Fibroblast of villous mesenchyme (primary cell): ENCODE measurements around the gene MCOLN3. TPM values are rescaled to one million over a fixed set of nuclear protein-coding genes. Genes with fewer than 3 reads are reported as not detected.
A peak's percentile ranks its signal among the peaks of the same experiment; 100 is the strongest.

ENCODE experiments used
- DNase-seq: peaks from one replicate; pipeline ENCODE4 v3.0.0-alpha.2; 2010; ENCODE audit warnings: low read depth
- H3K4me3 ChIP-seq: 2 replicates; pipeline ENCODE4 v1.5.1; 2011; ENCODE audit warnings: low read depth, mild to moderate bottlenecking, low read length
- CTCF ChIP-seq: IDR thresholded peaks from 2 replicates; pipeline ENCODE4 v1.5.1; 2012; ENCODE audit warnings: low read depth, mild to moderate bottlenecking, low read length; ENCODE audit not compliant: insufficient read depth
- total RNA-seq: library from RNA; depleted of rRNA; stranded (reverse); fragments of >200 nt; gene quantifications from 2 replicates; pipeline ENCODE4 v1.2.3, GENCODE V29; 2012

The MCOLN3 gene
- total RNA-seq, 1 donor: 0.86 TPM

GRCh38 chr1:85058311-85058710 lies 10.0 kb upstream of the MCOLN3 start:
- peak; percentile 53 for DNase-seq
- TF ChIP-seq CTCF: no peak
- no peak overlapping the region for H3K4me3 ChIP-seq

- DNase-seq: no peak
- no peak for TF ChIP-seq CTCF
- H3K4me3 ChIP-seq: no peak overlapping the region
Observed at GRCh38 chr1:85054664-85055063, 6.4 kb upstream of the MCOLN3 start.

GRCh38 chr1:85049735-85050166 lies 1.5 kb upstream of the MCOLN3 start:
- no peak overlapping the region for H3K4me3 ChIP-seq
- DNase-seq: no peak
- no peak for TF ChIP-seq CTCF

- H3K4me3 ChIP-seq: peak overlapping the region; percentile 40
- TF ChIP-seq CTCF: no peak
- no peak for DNase-seq
Observed at GRCh38 chr1:85047472-85048295, 616 bp downstream of the MCOLN3 start.

- TF ChIP-seq CTCF: no peak
- no peak for DNase-seq
- H3K4me3 ChIP-seq: no peak overlapping the region
Observed at GRCh38 chr1:85047144-85047471, 1.2 kb downstream of the MCOLN3 start.

- no peak for DNase-seq
- no peak for TF ChIP-seq CTCF
- no peak overlapping the region for H3K4me3 ChIP-seq
Observed at GRCh38 chr1:85042413-85042812, 5.9 kb downstream of the MCOLN3 start.

- DNase-seq: no peak
- TF ChIP-seq CTCF: no peak
- H3K4me3 ChIP-seq: no peak overlapping the region
Observed at GRCh38 chr1:85041793-85042192, 6.5 kb downstream of the MCOLN3 start.
